ENCODE results near the gene ABCA3.

DNA sequence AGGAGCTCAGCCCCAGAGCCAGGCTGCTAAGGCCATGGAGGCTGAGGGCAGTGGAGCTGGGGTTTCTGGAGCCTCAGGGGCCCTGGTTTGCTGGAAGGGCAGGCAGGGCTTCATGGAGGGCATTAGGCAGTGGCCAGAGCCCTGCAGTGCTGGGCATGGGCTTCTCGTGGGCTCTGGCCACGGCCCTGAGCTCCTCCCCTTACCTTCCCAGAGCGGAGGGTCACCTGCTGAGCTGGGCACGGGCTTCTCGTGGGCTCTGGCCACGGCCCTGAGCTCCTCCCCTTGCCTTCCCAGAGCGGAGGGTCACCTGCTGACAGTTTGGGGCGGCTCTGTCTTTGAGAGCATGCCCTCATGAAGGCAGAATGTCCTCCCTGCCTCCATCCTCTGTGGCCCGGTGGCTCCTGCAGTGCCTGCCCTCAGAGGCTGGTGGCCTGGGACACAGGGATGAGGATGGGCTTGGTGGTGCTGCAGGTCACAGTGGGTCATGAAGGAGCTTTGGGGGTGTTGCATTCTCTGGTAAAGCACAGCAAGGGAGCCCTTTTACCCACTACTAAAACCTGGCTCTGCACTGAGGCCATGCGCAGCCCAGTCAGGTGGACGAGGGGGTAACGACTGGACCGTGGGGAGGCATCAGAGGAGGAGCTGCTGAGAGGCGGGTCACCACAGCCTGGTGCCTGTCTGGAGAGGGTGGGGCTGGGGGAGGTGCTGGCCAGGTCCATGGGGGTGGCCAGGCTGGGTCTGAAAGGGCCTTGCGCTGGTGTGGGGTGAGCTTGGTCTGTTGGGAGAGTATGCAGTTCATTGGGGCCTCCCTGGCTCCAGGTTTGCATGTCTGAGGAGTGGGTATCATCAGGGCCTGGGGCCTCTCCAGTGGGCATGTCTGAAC, 69.7 kb downstream of the ABCA3 start:
- TF ChIP-seq TAF1 (IDR thresholded peaks at IDR 0.05; ENCODE audit: low read depth, low read length), result no peak
- TF ChIP-seq POLR2AphosphoS5 (IDR thresholded peaks at IDR 0.05; ENCODE audit: low read depth, low read length), result no peak

All from GM12891 (cell line).